Mesenchymal stem cell (in vitro differentiated cells and primary cell): ENCODE measurements around the gene WWOX.

Source experiments
- DNase-seq: peaks from one replicate; pipeline ENCODE4 v3.0.0-alpha.2; 2013
- H2AFZ ChIP-seq: one replicate; pipeline ENCODE4 v1.6.1; 2013; ENCODE audit warnings: low read depth, mild to moderate bottlenecking, control low read depth, inconsistent platforms, low read length, moderate library complexity
- H2AK5ac ChIP-seq: 2 replicates; pipeline ENCODE4 v1.6.1; 2013; ENCODE audit warnings: low read length, moderate library complexity, mild to moderate bottlenecking, inconsistent platforms; ENCODE audit not compliant: severe bottlenecking
- H2BK120ac ChIP-seq: one replicate; pipeline ENCODE4 v1.6.1; 2013; ENCODE audit warnings: low read depth, mild to moderate bottlenecking, inconsistent platforms, low read length, moderate library complexity
- H2BK12ac ChIP-seq, 2 experiments: one replicate each; pipeline ENCODE4 v1.6.1; 2013; ENCODE audit warnings: inconsistent platforms in 2 of 2, low read length in 2 of 2, mild to moderate bottlenecking in 2 of 2, moderate library complexity in 2 of 2, control low read depth in 1 of 2
- H2BK15ac ChIP-seq: one replicate; pipeline ENCODE4 v1.6.1; 2013; ENCODE audit warnings: mild to moderate bottlenecking, low read depth, inconsistent platforms; ENCODE audit not compliant: poor library complexity, severe bottlenecking
- H2BK5ac ChIP-seq: 2 replicates; pipeline ENCODE4 v1.6.1; 2013; ENCODE audit warnings: low read depth, mild to moderate bottlenecking, low read length, control low read depth, inconsistent platforms; ENCODE audit not compliant: poor library complexity, severe bottlenecking
- H3K14ac ChIP-seq, 2 experiments: one replicate each; pipeline ENCODE4 v1.6.1; 2013; ENCODE audit warnings: inconsistent platforms in 2 of 2, low read length in 2 of 2, control low read depth in 1 of 2, mild to moderate bottlenecking in 1 of 2, moderate library complexity in 1 of 2
- H3K18ac ChIP-seq, 2 experiments: one replicate each; pipeline ENCODE4 v1.6.1; 2013; ENCODE audit warnings: inconsistent platforms in 2 of 2, low read length in 2 of 2, control low read depth in 1 of 2, low read depth in 1 of 2, mild to moderate bottlenecking in 1 of 2
- H3K23ac ChIP-seq, 2 experiments: one replicate each; pipeline ENCODE4 v1.6.1; 2013; ENCODE audit warnings: inconsistent platforms in 2 of 2, low read length in 2 of 2, mild to moderate bottlenecking in 2 of 2, moderate library complexity in 2 of 2, control low read depth in 1 of 2
- H3K27ac ChIP-seq: 2 replicates; pipeline ENCODE4 v1.5.1; 2013; ENCODE audit warnings: mild to moderate bottlenecking, moderate library complexity, low read length, control low read depth, inconsistent platforms; ENCODE audit not compliant: poor library complexity, severe bottlenecking
- H3K27me3 ChIP-seq, 2 experiments: 2 replicates each; pipeline versions ENCODE4 v1.6.1 to v1.7.0; 2013; ENCODE audit warnings: low read length in 2 of 2, mild to moderate bottlenecking in 2 of 2, moderate library complexity in 2 of 2, control low read depth in 1 of 2, inconsistent platforms in 1 of 2; ENCODE audit not compliant: control insufficient read depth in 1 of 2, insufficient read depth in 1 of 2
- H3K36me3 ChIP-seq, 2 experiments: 2 replicates each; pipeline versions ENCODE4 v1.6.1 to v1.7.0; 2013; ENCODE audit warnings: low read length in 2 of 2, control low read depth in 1 of 2, inconsistent platforms in 1 of 2, low read depth in 1 of 2, mild to moderate bottlenecking in 1 of 2; ENCODE audit not compliant: insufficient read depth in 2 of 2, control insufficient read depth in 1 of 2
- H3K4ac ChIP-seq, 2 experiments: one replicate each; pipeline ENCODE4 v1.6.1; 2013; ENCODE audit warnings: inconsistent platforms in 2 of 2, low read length in 2 of 2, mild to moderate bottlenecking in 2 of 2, moderate library complexity in 2 of 2, control low read depth in 1 of 2, low read depth in 1 of 2
- H3K4me1 ChIP-seq: 2 replicates; pipeline ENCODE4 v1.6.1; 2013; ENCODE audit warnings: low read depth, low read length, control low read depth; ENCODE audit not compliant: control insufficient read depth, insufficient read depth
- H3K4me2 ChIP-seq: 2 replicates; pipeline ENCODE4 v1.6.1; 2013; ENCODE audit warnings: low read length, mild to moderate bottlenecking, inconsistent platforms; ENCODE audit not compliant: poor library complexity, severe bottlenecking
- H3K4me3 ChIP-seq, 2 experiments: 2 replicates each; pipeline versions ENCODE4 v1.5.1 to v1.7.0; 2013; ENCODE audit warnings: low read length in 2 of 2, mild to moderate bottlenecking in 2 of 2, control low read depth in 1 of 2, low read depth in 1 of 2; ENCODE audit not compliant: insufficient read depth in 1 of 2
- H3K79me1 ChIP-seq: replicated peaks from 2 replicates; pipeline ENCODE4 v1.6.1; 2013; ENCODE audit warnings: mild to moderate bottlenecking, control low read depth, low read length, inconsistent platforms; ENCODE audit not compliant: poor library complexity, severe bottlenecking
- H3K9ac ChIP-seq: 2 replicates; pipeline ENCODE4 v1.7.0; 2013; ENCODE audit warnings: mild to moderate bottlenecking, low read length, moderate library complexity
- H3K9me3 ChIP-seq: 2 replicates; pipeline ENCODE4 v1.7.0; 2013; ENCODE audit warnings: mild to moderate bottlenecking, low read length; ENCODE audit not compliant: control insufficient read depth
- H4K8ac ChIP-seq: one replicate; pipeline ENCODE4 v1.6.1; 2013; ENCODE audit warnings: inconsistent platforms, mild to moderate bottlenecking, low read length, moderate library complexity
- H4K91ac ChIP-seq: one replicate; pipeline ENCODE4 v1.6.1; 2013; ENCODE audit warnings: mild to moderate bottlenecking, low read length, inconsistent platforms
- WGBS: methylation state at CpG from one replicate; pipeline ENCODE4 v1.1.7; 2013; ENCODE audit warnings: mixed read lengths; 5-methylcytosine and 5-hydroxymethylcytosine counted together

The WWOX gene

GRCh38 chr16:79099716-79100115 is 1000.3 kb downstream of the WWOX start:
- Histone ChIP-seq H3K4me1 (no peaks in the 10 kb centered on the region), H4K8ac (no peak overlapping the region), H3K79me1 (no peaks in the 10 kb centered on the region), H3K36me3 (no peaks in the 10 kb centered on the region), H3K14ac (no peak overlapping the region), H3K4ac (no peak overlapping the region), H3K18ac (no peak overlapping the region), H2BK5ac (no peak overlapping the region), H4K91ac (no peak overlapping the region), H2BK15ac (no peak overlapping the region), H2AK5ac (no peak overlapping the region), H3K9me3 (no peaks in the 10 kb centered on the region), H3K4me3 (no peak overlapping the region), H3K4me2 (no peak overlapping the region), H2AFZ (no peak overlapping the region), H2BK120ac (no peak overlapping the region), H3K9ac (no peak overlapping the region), H3K23ac (no peak overlapping the region), H3K27me3 (peaks cover 3 to 4% of the 10 kb centered on the region in 2 experiments), H3K27ac (no peak overlapping the region), H2BK12ac (no peak overlapping the region)
- no peak for DNase-seq
- WGBS, result 85% methylated on average over 2 of the region's 2 CpGs

DNA sequence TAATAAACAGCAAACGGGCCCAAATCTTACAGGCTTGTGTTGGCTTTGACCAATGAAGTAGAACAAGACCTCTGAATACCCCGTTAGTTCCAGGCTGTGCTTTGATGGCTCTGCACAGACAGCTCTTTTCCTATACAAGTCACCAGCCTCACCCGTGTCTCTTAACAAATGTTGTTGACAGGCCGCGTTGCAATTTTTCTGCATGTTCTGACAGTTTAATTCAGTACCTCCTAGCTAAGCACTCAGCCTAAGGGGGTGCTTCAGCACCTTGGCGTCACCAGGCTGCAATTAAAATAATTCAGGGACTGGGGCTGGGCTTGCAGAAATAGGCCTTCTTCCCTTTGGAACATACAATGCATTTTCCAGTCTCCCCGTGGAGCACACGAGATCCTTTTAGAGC is 1001.0 kb downstream of the WWOX start:
- no peak overlapping the region for H2BK120ac ChIP-seq
- H3K36me3 ChIP-seq, result no peaks in the 10 kb centered on the region
- no peak overlapping the region for H3K23ac ChIP-seq
- H3K4ac ChIP-seq, result no peak overlapping the region
- no peaks in the 10 kb centered on the region for H3K79me1 ChIP-seq
- H3K4me3 ChIP-seq, result no peak overlapping the region
- DNase-seq, result no peak
- H4K91ac ChIP-seq, result no peak overlapping the region
- no peak overlapping the region for H3K9ac ChIP-seq
- H3K4me2 ChIP-seq, result no peak overlapping the region
- H3K14ac ChIP-seq, result no peak overlapping the region
- no peak overlapping the region for H4K8ac ChIP-seq
- no peak overlapping the region for H2BK5ac ChIP-seq
- no peaks in the 10 kb centered on the region for H3K4me1 ChIP-seq
- no peak overlapping the region for H2BK15ac ChIP-seq
- no peak overlapping the region for H3K27ac ChIP-seq
- H2AFZ ChIP-seq, result no peak overlapping the region
- 70% methylated on average over 8 of the region's 8 CpGs for WGBS
- H3K27me3 ChIP-seq, result peaks cover 3 to 4% of the 10 kb centered on the region in 2 experiments
- no peak overlapping the region for H2AK5ac ChIP-seq
- no peak overlapping the region for H3K18ac ChIP-seq
- no peak overlapping the region for H2BK12ac ChIP-seq
- no peaks in the 10 kb centered on the region for H3K9me3 ChIP-seq

GRCh38 chr16:79101491-79101890 is 1002.0 kb downstream of the WWOX start:
- Histone ChIP-seq H2AFZ (no peak overlapping the region), H3K23ac (no peak overlapping the region), H4K91ac (no peak overlapping the region), H3K27ac (no peak overlapping the region), H3K14ac (no peak overlapping the region), H2BK15ac (no peak overlapping the region), H3K4me3 (no peak overlapping the region), H3K9me3 (no peaks in the 10 kb centered on the region), H2BK120ac (no peak overlapping the region), H2AK5ac (no peak overlapping the region), H3K4ac (no peak overlapping the region), H3K79me1 (no peaks in the 10 kb centered on the region), H3K4me1 (no peaks in the 10 kb centered on the region), H2BK12ac (no peak overlapping the region), H2BK5ac (no peak overlapping the region), H3K4me2 (no peak overlapping the region), H3K9ac (no peak overlapping the region), H3K18ac (no peak overlapping the region), H3K36me3 (no peaks in the 10 kb centered on the region), H4K8ac (no peak overlapping the region), H3K27me3 (peaks cover 3 to 4% of the 10 kb centered on the region in 2 experiments)
- DNase-seq, result no peak
- WGBS, result 69% methylated on average over 5 of the region's 5 CpGs

DNA sequence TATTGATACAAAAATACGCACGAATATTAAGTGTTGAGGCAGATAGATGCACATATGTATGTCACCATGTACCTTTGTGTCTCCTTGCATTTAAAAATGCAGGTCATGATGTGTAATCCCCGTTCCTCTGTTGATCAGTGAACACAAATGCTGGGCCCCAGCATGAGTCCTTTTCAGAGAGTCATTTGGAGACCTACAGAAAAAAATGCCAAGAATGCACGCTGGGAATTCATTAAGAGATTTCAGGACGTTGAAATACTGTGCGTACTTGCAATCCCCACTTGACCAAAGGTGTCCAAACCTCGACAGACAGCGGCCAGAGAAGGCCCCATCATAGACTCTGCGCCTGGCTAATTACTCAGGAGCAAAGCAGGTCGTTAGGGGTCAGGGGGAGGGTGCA is 1005.1 kb downstream of the WWOX start:
- no peak overlapping the region for H2AFZ ChIP-seq
- H3K9ac ChIP-seq, result no peak overlapping the region
- no peaks in the 10 kb centered on the region for H3K36me3 ChIP-seq
- H3K18ac ChIP-seq, result no peak overlapping the region
- H3K23ac ChIP-seq, result no peak overlapping the region
- H3K79me1 ChIP-seq, result no peaks in the 10 kb centered on the region
- H3K27ac ChIP-seq, result no peak overlapping the region
- H3K27me3 ChIP-seq, result peaks cover 3 to 4% of the 10 kb centered on the region in 2 experiments
- no peak overlapping the region for H3K14ac ChIP-seq
- no peak for DNase-seq
- H3K9me3 ChIP-seq, result no peaks in the 10 kb centered on the region
- WGBS, result 61% methylated on average over 10 of the region's 10 CpGs
- H4K91ac ChIP-seq, result no peak overlapping the region
- H2AK5ac ChIP-seq, result no peak overlapping the region
- H3K4me1 ChIP-seq, result no peaks in the 10 kb centered on the region
- no peak overlapping the region for H3K4me2 ChIP-seq
- no peak overlapping the region for H4K8ac ChIP-seq
- H2BK15ac ChIP-seq, result no peak overlapping the region
- no peak overlapping the region for H3K4me3 ChIP-seq
- no peak overlapping the region for H3K4ac ChIP-seq
- no peak overlapping the region for H2BK120ac ChIP-seq
- no peak overlapping the region for H2BK5ac ChIP-seq
- H2BK12ac ChIP-seq, result no peak overlapping the region
